Measurements from ENCODE around the gene RNASEH2A.
A peak's percentile ranks its signal among the peaks of the same experiment; 100 is the strongest.

DNA sequence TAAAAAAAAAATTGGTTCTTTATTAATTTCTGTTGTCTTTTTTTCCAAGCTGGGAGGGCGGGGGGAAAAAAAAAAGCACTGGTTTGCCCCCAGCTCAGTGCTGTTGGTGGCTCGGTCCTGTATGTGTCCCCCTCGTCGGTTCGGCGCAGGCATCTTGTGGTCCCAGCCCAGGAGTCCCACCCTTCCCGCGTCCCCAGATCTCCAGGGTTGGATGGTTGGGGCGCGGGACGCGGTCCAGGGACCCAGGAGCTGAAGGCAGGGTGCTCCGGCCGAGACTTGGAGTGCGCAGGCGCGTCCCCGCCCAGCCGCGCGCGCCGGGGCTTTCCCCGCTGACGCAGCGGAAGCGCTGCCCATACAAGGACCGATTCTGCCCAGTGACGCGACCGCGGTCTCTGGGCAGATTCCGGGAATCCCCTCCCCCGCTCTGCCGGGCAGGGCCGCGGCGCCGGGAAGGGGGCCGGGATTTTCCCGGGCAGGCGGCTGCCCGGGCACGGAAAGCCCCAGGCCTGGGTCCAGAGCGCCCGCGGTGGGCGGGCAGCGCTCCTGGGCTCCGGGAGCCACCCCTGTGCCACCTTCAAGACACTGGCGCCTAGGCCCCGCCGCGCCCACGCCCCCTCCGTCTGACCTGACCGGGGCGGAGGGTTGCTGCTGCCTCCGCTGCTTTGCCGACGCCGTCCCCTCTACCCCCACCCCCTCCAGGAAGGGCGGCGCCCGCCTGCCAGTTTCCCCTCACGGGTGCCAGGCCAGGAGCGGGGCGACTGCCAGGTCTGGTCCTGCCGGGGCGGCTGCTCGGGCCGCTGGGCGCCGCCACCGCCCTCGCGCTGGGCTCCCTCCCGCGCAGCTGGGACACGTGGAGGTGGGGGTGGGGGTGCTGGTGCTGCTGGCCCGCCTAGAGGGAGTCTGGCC, 12.8 kb upstream of the RNASEH2A start:
- TF ChIP-seq POLR2AphosphoS5 (IDR thresholded peaks at IDR 0.05) = peak; percentile 98
- TF ChIP-seq, protein P1, sequence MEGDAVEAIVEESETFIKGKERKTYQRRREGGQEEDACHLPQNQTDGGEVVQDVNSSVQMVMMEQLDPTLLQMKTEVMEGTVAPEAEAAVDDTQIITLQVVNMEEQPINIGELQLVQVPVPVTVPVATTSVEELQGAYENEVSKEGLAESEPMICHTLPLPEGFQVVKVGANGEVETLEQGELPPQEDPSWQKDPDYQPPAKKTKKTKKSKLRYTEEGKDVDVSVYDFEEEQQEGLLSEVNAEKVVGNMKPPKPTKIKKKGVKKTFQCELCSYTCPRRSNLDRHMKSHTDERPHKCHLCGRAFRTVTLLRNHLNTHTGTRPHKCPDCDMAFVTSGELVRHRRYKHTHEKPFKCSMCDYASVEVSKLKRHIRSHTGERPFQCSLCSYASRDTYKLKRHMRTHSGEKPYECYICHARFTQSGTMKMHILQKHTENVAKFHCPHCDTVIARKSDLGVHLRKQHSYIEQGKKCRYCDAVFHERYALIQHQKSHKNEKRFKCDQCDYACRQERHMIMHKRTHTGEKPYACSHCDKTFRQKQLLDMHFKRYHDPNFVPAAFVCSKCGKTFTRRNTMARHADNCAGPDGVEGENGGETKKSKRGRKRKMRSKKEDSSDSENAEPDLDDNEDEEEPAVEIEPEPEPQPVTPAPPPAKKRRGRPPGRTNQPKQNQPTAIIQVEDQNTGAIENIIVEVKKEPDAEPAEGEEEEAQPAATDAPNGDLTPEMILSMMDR (IDR thresholded peaks at IDR 0.05) = peak in 1 of 4 experiments; percentile 30
